ENCODE measurements around the gene AKR1D1.
"Not testable (repeated sequence)": the region's sequence is repeated elsewhere in the genome, so short reads cannot be mapped to it uniquely, and the experiment has no call there.

Gene AKR1D1

DNA sequence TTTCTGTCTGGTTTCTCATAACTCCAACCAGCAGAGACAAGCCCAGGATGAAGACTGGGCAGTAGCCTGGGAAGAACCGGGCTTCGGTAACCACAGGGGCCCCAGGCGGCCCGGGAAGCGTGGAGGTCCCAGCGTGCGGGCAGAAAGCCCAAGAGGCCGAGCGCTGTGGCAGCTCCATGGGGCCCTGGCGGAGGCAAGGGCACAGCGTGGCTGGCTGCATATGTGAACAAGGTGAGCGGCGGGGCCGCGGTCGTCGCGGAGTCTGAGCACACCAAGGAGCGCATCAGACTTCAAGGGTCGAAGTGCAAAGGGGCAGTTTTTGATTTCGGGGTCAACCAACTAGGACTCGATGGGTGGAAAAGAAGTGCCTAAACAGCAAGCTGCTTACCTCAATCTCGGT lies 45.9 kb downstream of the AKR1D1 start:
- no peak overlapping the region for H3K27ac Mint-ChIP-seq
- DNase-seq: no peak
- H3K36me3 Mint-ChIP-seq (ENCODE audit: low read depth): no peaks in the 10 kb centered on the region
- H3K9me3 Mint-ChIP-seq: no peaks in the 10 kb centered on the region
- no peaks in the 10 kb centered on the region for H3K4me1 Mint-ChIP-seq (ENCODE audit: low read depth)
- H3K4me3 Mint-ChIP-seq: no peak overlapping the region
- peaks cover 1% of the 10 kb centered on the region for H3K27me3 Mint-ChIP-seq

DNA sequence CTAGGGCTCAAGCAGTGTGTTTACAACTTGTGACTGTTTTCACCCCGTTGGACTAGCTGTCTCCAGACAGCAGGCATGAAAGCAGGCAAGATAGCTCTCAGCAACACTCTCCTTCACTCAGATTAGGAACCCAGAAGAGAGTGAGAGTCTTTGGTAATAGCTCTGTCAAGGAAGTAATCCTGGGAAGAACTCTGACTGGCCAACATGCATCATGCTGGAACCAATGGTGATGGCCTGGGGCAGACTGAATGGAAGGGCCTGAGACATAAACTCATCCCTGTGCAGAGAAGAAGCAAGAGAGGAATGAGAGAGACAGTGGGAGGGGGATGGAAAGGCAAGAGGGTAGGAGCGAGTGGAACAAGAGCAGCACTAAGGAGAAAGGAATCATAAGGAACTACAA lies 48.9 kb downstream of the AKR1D1 start:
- Mint-ChIP-seq H3K36me3 (ENCODE audit: low read depth) (no peaks in the 10 kb centered on the region), H3K4me3 (no peak overlapping the region), H3K4me1 (ENCODE audit: low read depth) (no peaks in the 10 kb centered on the region), H3K27ac (no peak overlapping the region), H3K9me3 (no peaks in the 10 kb centered on the region), H3K27me3 (no peaks in the 10 kb centered on the region)
- DNase-seq: no peak

DNA sequence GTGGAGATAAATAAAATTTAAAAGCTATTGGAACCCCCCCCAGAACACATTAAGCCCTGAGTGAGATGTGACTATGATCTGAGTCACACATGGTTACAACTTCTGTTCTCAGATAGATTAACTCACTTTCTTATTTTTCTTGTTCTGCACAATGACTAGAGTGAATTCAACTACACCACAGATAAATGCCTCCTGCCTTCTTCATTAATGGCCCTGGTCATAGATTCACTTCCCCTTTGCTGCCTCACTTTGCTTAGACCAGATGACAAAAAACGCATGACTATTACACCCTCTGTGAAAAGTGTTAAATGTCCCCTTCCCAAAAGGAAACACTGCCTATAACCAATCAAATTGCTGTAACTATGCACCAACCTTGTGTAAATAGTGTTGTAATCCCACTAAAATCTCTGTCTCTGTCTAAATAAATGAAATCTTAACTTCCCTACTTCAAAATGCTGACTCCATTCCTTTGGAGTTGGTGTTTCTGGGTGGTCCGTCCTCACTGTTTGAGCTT lies 49.4 kb downstream of the AKR1D1 start:
- Mint-ChIP-seq H3K9me3 (no peaks in the 10 kb centered on the region), H3K27me3 (no peaks in the 10 kb centered on the region), H3K4me3 (no peak overlapping the region), H3K36me3 (ENCODE audit: low read depth) (no peaks in the 10 kb centered on the region), H3K4me1 (ENCODE audit: low read depth) (no peaks in the 10 kb centered on the region), H3K27ac (no peak overlapping the region)
- no peak for DNase-seq

DNA sequence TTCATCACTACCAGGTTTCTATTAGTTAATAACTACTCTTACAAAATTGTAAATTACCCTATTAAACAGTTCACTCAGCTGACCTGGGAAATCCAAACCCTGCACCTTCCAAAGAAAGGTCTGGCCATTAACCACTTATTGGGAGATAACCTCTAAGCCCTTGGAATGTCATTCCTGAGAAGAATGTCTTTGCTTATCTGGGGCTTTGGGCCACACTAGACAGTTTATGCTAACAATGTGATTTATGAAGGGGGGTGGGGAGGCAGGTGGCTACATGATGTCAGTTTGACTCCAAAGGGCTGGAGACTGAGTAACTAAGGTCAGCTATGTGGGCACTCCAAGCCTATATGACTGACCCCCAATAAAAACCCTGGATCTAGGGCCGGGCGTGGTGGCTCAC lies 50.7 kb downstream of the AKR1D1 start:
- H3K27ac Mint-ChIP-seq: no peak overlapping the region
- no peaks in the 10 kb centered on the region for H3K36me3 Mint-ChIP-seq (ENCODE audit: low read depth)
- H3K9me3 Mint-ChIP-seq: no peaks in the 10 kb centered on the region
- no peaks in the 10 kb centered on the region for H3K4me1 Mint-ChIP-seq (ENCODE audit: low read depth)
- DNase-seq: no peak
- H3K27me3 Mint-ChIP-seq: no peaks in the 10 kb centered on the region
- H3K4me3 Mint-ChIP-seq: no peak overlapping the region

DNA sequence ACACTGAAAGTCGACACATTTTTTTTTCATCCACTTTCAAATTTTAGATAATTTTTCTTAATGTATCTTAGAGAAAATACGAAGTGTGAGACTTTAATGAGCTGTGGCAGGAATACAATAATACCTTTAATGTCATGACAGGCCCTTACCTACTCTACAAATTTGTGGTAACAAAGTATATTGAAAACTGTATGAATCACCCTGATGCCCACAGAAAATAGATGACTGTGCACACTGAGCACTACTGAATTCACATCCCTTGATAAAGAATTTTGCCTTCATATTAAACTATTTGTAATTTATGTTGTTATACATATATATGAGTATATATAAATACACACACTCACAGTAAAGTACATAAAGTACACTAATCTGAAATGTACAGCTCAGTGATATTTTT lies 51.7 kb downstream of the AKR1D1 start:
- Mint-ChIP-seq H3K27ac (no peak overlapping the region), H3K36me3 (ENCODE audit: low read depth) (no peaks in the 10 kb centered on the region), H3K9me3 (no peaks in the 10 kb centered on the region), H3K4me3 (no peak overlapping the region), H3K4me1 (ENCODE audit: low read depth) (no peaks in the 10 kb centered on the region), H3K27me3 (no peaks in the 10 kb centered on the region)
- DNase-seq: no peak

DNA sequence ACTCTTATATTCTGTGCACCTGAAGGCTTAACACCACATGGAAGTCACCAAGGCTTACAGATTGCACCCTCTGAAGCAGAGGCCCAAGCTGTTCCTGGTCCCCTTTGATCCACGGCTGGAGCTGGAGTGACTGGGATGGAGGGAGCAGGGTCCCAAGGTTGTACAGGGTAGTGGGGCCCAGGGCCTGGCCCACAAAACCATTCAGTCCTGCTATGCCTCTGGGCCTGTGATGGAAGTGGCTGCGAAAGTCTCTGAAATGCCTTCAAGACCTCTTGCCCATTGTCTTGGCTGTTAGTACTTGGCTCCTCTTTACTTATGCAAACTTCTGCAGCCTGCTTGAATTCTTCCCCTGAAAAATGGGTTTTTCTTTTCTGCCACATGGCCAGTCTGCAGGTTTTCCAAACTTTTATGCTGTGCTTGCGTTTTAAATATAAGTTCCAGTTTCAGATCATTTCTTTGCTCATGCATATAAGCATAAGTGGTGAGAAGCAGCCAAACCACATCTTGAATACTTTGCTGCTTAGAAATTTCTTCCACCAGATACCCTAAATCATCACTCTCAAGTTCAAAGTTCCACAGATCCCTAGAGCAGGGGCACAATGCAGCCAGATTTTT lies 53.4 kb downstream of the AKR1D1 start:
- no peaks in the 10 kb centered on the region for H3K9me3 Mint-ChIP-seq
- H3K36me3 Mint-ChIP-seq (ENCODE audit: low read depth): no peaks in the 10 kb centered on the region
- H3K4me1 Mint-ChIP-seq (ENCODE audit: low read depth): no peaks in the 10 kb centered on the region
- H3K27ac Mint-ChIP-seq: no peak overlapping the region
- H3K4me3 Mint-ChIP-seq: no peak overlapping the region
- DNase-seq: no peak
- no peaks in the 10 kb centered on the region for H3K27me3 Mint-ChIP-seq

DNA sequence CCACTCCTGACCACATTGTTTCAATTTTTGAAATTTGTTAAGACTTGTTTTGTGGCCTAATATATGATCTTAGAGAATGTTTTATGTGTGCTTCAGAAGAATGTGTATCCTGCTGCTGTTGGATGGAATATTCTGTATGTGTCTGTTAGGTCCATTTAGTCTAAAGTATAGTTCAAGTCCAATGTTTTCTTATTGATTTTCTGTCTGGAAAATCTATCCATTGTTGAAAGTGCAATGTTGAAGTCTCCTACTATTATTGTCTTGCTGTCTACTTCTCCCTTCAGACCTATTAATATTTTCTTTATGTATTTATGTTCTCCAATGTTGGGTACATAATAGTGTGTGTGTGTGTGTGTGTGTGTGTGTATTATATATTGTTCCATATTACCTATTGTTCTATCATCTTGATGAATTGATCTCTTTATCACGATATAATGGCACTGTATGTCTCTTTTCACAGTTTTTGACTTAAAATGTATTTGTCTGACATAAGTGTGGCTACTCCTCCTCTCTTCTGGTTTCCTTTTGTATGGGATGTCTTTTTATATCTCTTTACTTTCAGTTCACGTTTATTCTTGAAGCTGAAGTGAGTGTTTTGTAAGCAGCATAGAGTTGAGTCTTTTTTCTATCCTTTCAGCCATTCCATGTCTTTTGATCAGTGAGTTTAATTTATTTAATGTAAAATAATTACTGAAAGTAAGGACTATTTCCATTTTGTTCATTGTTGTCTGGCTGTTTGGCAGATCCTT lies 61.3 kb downstream of the AKR1D1 start:
- no peak for DNase-seq
- peaks cover 28% of the 10 kb centered on the region for H3K27me3 Mint-ChIP-seq
- no peak overlapping the region for H3K4me3 Mint-ChIP-seq
- no peaks in the 10 kb centered on the region for H3K4me1 Mint-ChIP-seq (ENCODE audit: low read depth)
- no peak overlapping the region for H3K27ac Mint-ChIP-seq
- H3K9me3 Mint-ChIP-seq: no peaks in the 10 kb centered on the region
- H3K36me3 Mint-ChIP-seq (ENCODE audit: low read depth): no peaks in the 10 kb centered on the region

DNA sequence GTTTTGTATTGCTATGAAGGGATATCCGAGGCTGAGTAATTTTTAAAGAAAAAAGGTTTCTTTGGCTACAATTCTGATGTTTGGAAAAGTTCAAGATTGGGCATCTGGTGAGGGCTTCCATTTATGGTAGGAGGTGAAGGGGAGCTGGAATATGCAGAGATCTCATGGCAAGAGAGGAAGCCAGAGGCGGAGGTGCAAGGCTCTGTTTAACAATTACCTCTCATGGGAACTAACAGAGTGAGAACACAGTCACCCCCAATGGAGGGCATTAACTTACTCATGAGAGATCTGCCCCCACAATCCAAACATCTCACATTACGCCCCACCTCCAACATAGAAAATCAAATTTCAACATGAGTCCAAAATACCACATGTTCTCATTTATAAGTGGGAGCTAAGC lies 62.0 kb downstream of the AKR1D1 start:
- H3K4me3 Mint-ChIP-seq: no peak overlapping the region
- H3K4me1 Mint-ChIP-seq (ENCODE audit: low read depth): no peaks in the 10 kb centered on the region
- H3K27me3 Mint-ChIP-seq: peaks cover 29% of the 10 kb centered on the region
- no peaks in the 10 kb centered on the region for H3K9me3 Mint-ChIP-seq
- DNase-seq: no peak
- no peaks in the 10 kb centered on the region for H3K36me3 Mint-ChIP-seq (ENCODE audit: low read depth)
- H3K27ac Mint-ChIP-seq: no peak overlapping the region

DNA sequence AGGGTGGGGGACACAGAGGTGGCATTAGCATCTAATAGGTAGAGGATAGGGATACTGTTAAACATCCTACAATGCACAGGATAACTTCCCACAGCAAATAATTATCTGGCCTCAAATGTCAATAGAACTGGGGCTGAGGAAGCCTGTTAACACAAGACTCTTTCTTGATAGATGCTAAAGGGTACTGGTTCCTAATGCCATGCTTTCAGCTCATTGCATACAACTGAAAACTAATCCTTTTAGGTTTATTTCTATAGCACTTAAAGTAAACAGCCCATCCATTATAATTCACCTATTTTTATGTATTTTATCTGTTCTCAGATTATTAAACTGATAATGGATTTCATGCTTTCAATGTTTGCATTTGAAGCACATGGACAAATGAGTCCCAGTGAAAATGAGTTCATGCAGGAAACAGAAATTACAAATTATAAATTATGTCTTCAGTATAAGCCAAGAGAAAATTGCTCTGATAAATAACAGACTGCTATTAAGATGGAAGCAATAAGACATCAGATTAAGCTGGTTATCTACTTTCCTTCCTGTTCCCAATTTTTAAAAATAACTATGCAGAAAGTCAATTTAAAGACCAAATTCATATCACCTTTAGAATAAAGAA lies 66.4 kb downstream of the AKR1D1 start:
- H3K9me3 Mint-ChIP-seq: no peaks in the 10 kb centered on the region
- H3K27me3 Mint-ChIP-seq: peaks cover 51% of the 10 kb centered on the region
- no peak overlapping the region for H3K27ac Mint-ChIP-seq
- no peak for DNase-seq
- no peaks in the 10 kb centered on the region for H3K36me3 Mint-ChIP-seq (ENCODE audit: low read depth)
- H3K4me1 Mint-ChIP-seq (ENCODE audit: low read depth): peaks cover 10% of the 10 kb centered on the region
- no peak overlapping the region for H3K4me3 Mint-ChIP-seq

DNA sequence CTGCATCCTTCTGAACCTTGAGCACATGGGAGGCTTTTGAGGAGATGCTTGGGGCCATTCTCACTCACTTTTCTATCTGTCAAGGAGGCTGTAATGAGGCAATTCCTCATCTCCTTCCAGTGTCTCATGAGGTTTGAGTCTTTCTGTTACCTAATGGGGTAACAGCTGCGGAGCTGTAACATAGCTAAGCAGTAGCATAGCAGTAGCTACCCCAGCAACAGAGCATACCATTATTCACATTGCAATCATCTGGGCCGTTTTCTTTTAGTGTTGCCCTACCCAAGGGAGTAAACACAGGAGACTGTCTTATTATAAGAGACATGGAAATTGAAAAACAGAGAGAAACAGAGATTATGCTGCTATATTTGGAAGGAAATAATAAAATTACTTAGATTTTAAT lies 68.7 kb downstream of the AKR1D1 start:
- H3K4me3 Mint-ChIP-seq: no peak overlapping the region
- no peaks in the 10 kb centered on the region for H3K36me3 Mint-ChIP-seq (ENCODE audit: low read depth)
- H3K27me3 Mint-ChIP-seq: peaks cover 38% of the 10 kb centered on the region
- DNase-seq: no peak
- H3K4me1 Mint-ChIP-seq (ENCODE audit: low read depth): peaks cover 10% of the 10 kb centered on the region
- H3K9me3 Mint-ChIP-seq: no peaks in the 10 kb centered on the region
- H3K27ac Mint-ChIP-seq: no peak overlapping the region

DNA sequence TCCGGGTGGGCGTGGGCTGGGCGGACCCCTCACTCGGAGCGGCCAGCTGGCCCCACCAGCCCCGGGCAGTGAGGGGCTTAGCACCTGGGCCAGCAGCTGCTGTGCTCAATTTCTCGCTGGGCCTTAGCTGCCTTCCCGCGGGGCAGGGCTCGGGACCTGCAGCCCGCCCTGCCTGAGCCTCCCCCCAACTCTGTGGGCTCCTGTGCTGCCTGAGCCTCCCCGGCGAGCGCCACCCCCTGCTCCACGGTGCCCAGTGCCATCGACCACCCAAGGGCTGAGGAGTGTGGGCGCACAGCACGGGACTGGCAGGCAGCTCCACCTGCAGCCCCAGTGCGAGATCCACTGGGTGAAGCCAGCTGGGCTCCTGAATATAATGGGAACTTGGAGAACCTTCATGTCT lies 70.0 kb downstream of the AKR1D1 start:
- H3K4me1 Mint-ChIP-seq (ENCODE audit: low read depth): peaks cover 10% of the 10 kb centered on the region
- not testable (repeated sequence) for H3K4me3 Mint-ChIP-seq; H3K9me3 Mint-ChIP-seq; H3K36me3 Mint-ChIP-seq (ENCODE audit: low read depth); DNase-seq; H3K27ac Mint-ChIP-seq
- peaks cover 40% of the 10 kb centered on the region for H3K27me3 Mint-ChIP-seq

DNA sequence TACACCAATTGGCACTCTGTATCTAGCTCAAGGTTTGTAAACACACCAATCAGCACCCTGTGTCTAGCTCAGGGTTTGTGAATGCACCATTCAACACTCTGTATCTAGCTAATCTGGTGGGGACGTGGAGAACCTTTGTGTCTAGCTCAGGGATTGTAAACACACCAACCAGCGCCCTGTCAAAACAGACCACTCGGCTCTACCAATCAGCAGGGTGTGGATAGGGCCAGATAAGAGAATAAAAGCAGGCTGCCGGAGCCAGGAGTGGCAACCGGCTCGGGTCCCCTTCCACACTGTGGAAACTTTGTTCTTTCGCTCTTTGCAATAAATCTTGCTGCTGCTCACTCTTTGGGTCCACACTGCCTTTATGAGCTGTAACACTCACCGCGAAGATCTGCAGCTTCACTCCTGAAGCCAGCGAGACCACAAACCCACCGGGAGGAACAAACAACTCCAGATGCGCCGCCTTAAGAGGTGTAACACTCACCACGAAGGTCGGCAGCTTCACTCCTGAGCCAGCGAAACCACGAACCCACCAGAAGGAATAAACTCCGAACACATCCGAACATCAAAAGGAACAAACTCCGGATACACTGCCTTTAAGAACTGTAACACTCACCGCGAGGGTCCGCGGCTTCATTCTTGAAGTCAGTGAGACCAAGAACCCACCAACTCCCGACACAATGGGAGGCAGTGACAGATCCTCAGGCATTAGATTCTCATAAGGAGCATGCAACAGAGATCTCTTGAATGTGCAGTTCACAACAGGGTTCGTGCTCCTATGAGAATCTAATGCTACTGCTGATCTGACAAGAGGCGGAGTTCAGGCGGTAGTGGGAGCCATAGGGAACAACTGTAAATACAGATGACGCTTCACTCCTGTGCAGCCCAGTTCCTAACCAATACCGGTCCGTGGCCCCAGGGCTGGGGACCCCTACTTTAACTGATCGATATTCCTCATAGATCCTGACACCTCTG lies 70.8 kb downstream of the AKR1D1 start:
- peaks cover 35% of the 10 kb centered on the region for H3K27me3 Mint-ChIP-seq
- not testable (repeated sequence) for DNase-seq; H3K27ac Mint-ChIP-seq; H3K36me3 Mint-ChIP-seq (ENCODE audit: low read depth); H3K9me3 Mint-ChIP-seq
- peak overlapping the region; percentile 54 for H3K4me3 Mint-ChIP-seq
- peaks cover 10% of the 10 kb centered on the region for H3K4me1 Mint-ChIP-seq (ENCODE audit: low read depth)

DNA sequence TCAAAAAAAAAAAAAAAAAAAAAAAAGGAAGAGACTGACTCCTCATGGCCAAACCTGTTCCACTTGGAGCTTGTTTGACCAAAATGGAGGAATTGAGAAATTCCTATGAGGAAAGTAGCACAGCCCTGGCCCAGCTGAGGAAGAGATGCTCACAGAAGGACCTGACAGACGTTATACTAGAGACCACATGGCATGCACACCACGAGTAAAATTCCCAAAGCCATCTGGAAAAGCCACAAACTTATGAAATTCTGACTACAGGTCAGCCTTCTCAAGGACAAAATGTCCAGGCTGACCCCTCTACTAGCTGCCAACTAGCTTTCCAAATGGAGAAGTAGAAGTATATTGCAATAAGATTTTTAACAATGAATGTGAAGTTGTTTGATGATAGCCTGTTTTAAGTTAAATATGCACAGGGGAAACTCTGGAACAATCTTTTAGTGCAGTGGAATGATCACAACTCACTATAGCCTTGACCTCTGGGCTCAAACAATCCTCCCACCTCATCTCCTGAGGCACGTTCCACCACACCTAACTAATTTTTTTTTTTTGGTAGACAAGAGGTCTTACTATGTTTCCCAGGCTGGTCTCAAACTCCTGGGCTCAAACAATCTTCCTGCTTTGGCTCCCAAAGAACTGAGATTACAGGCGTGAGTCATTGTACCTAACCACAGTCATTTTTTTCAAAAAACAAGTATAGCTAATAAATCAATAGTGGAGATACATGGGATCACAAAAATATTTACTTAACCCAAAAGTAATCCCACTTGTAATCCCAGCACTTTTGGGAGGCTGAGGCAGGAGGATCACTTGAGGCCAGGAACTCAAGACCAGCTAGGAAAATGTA lies 75.7 kb downstream of the AKR1D1 start:
- Mint-ChIP-seq H3K4me3 (no peak overlapping the region), H3K27me3 (peaks cover 11% of the 10 kb centered on the region), H3K4me1 (ENCODE audit: low read depth) (peaks cover 6% of the 10 kb centered on the region), H3K27ac (no peak overlapping the region), H3K36me3 (ENCODE audit: low read depth) (no peaks in the 10 kb centered on the region), H3K9me3 (no peaks in the 10 kb centered on the region)
- no peak for DNase-seq

DNA sequence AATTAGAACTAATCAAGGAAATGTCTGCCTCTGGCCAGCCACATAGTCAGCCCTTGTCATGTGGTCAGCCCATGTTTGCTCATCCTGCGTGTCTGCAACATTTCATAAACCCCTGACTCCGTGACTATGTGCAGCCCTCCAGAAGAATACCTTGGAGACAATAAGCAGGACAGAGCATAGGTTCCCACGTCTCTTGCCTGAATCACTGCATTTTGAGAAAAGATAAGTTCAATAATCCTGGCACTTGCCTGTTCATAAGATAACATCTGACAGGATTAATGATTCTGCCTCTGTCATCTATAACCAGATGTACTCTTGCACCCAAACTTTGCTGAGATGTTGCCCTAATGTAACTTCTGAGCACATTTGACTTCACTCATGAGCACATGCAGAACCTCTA lies 78.4 kb downstream of the AKR1D1 start:
- no peak overlapping the region for H3K4me3 Mint-ChIP-seq
- H3K27ac Mint-ChIP-seq: no peak overlapping the region
- no peak for DNase-seq
- H3K9me3 Mint-ChIP-seq: no peaks in the 10 kb centered on the region
- peaks cover 4% of the 10 kb centered on the region for H3K27me3 Mint-ChIP-seq
- no peaks in the 10 kb centered on the region for H3K36me3 Mint-ChIP-seq (ENCODE audit: low read depth)
- H3K4me1 Mint-ChIP-seq (ENCODE audit: low read depth): no peaks in the 10 kb centered on the region
